ENCODE data around the gene POLG.

Gene POLG

GRCh38 chr15:89376388-89376787 is 41.8 kb upstream of the POLG start:
- Histone ChIP-seq H3K36me3 (ENCODE audit: control insufficient read depth, insufficient read depth, low read length) (no peaks in the 10 kb centered on the region), H3K27me3 (replicated peaks; ENCODE audit: control insufficient read depth, insufficient read depth, low read length) (peaks cover 8% of the 10 kb centered on the region)

GRCh38 chr15:89375093-89376005 is 40.7 kb upstream of the POLG start:
- no peak for TF ChIP-seq CTCF (IDR thresholded peaks at IDR 0.05; ENCODE audit: insufficient read depth, low read length, poor library complexity, severe bottlenecking)
- Histone ChIP-seq H3K36me3 (ENCODE audit: control insufficient read depth, insufficient read depth, low read length) (no peaks in the 10 kb centered on the region), H3K4me3 (replicated peaks; ENCODE audit: low read depth, low read length) (no peak overlapping the region), H3K27me3 (replicated peaks; ENCODE audit: control insufficient read depth, insufficient read depth, low read length) (peaks cover 8% of the 10 kb centered on the region)
- DNase-seq (ENCODE audit: extremely low read depth, insufficient read length): no peak

More at GRCh38 chr15:89376388-89376787, 41.8 kb upstream of the POLG start:
- no peak for TF ChIP-seq CTCF (IDR thresholded peaks at IDR 0.05; ENCODE audit: insufficient read depth, low read length, poor library complexity, severe bottlenecking)
- H3K4me3 ChIP-seq (replicated peaks; ENCODE audit: low read depth, low read length): no peak overlapping the region
- DNase-seq (ENCODE audit: extremely low read depth, insufficient read length): no peak

GRCh38 chr15:89374086-89374981 is 39.7 kb upstream of the POLG start:
- no peak for DNase-seq (ENCODE audit: extremely low read depth, insufficient read length)
- H3K36me3 ChIP-seq (ENCODE audit: control insufficient read depth, insufficient read depth, low read length): no peaks in the 10 kb centered on the region
- no peak overlapping the region for H3K4me3 ChIP-seq (replicated peaks; ENCODE audit: low read depth, low read length)
- H3K27me3 ChIP-seq (replicated peaks; ENCODE audit: control insufficient read depth, insufficient read depth, low read length): peaks cover 13% of the 10 kb centered on the region
- TF ChIP-seq CTCF (IDR thresholded peaks at IDR 0.05; ENCODE audit: insufficient read depth, low read length, poor library complexity, severe bottlenecking): no peak

- Histone ChIP-seq H3K4me3 (replicated peaks; ENCODE audit: low read depth, low read length) (no peak overlapping the region), H3K36me3 (ENCODE audit: control insufficient read depth, insufficient read depth, low read length) (no peaks in the 10 kb centered on the region), H3K27me3 (replicated peaks; ENCODE audit: control insufficient read depth, insufficient read depth, low read length) (peaks cover 12% of the 10 kb centered on the region)
- no peak for DNase-seq (ENCODE audit: extremely low read depth, insufficient read length)
- no peak for TF ChIP-seq CTCF (IDR thresholded peaks at IDR 0.05; ENCODE audit: insufficient read depth, low read length, poor library complexity, severe bottlenecking)
These were observed 37.7 kb upstream of the POLG start for GRCh38 chr15:89372069-89372935.
